Fibroblast of lung (primary cell): ENCODE data around the gene CTNNA1. TPM values are rescaled to one million over a fixed set of nuclear protein-coding genes. Genes with fewer than 3 reads are reported as not detected.

ENCODE experiments used
- DNase-seq, 2 donors: peaks; one replicate each; pipeline versions ENCODE4 v3.0.0 to v3.0.0-alpha.2; 2010; ENCODE audit warnings: low read depth in 2 of 2
- H2AFZ ChIP-seq: 2 replicates; pipeline ENCODE4 v1.5.1; 2012; ENCODE audit warnings: low read length, control low read depth, inconsistent platforms
- H3K27ac ChIP-seq: 2 replicates; pipeline ENCODE4 v1.5.1; 2011; ENCODE audit warnings: low read length, control low read depth; ENCODE audit not compliant: insufficient read depth
- H3K27me3 ChIP-seq: 2 replicates; pipeline ENCODE4 v1.5.1; 2011; ENCODE audit warnings: mild to moderate bottlenecking, low read length; ENCODE audit not compliant: control insufficient read depth, insufficient read depth
- H3K36me3 ChIP-seq: 2 replicates; pipeline ENCODE4 v1.5.1; 2011; ENCODE audit warnings: low read length; ENCODE audit not compliant: control insufficient read depth, insufficient read depth
- H3K4me1 ChIP-seq: 2 replicates; pipeline ENCODE4 v1.5.1; 2011; ENCODE audit warnings: low read length; ENCODE audit not compliant: control insufficient read depth, insufficient read depth; ENCODE audit errors: extremely low read depth
- H3K4me2 ChIP-seq: 2 replicates; pipeline ENCODE4 v1.5.1; 2011; ENCODE audit warnings: low read length, control low read depth; ENCODE audit not compliant: insufficient read depth; ENCODE audit errors: extremely low read depth
- H3K4me3 ChIP-seq, 4 experiments: fragments of 200-600 bp in 1 of 4; sonication (generic) in 1 of 4; replicated peaks in 1 of 4; 2 replicates each; pipeline ENCODE4 v1.5.1; 2011 to 2016; ENCODE audit warnings: low read length in 4 of 4, low read depth in 3 of 4, mild to moderate bottlenecking in 3 of 4, control low read depth in 2 of 4, inconsistent platforms in 1 of 4, mixed read lengths in 1 of 4; ENCODE audit not compliant: insufficient read depth in 1 of 4; ENCODE audit errors: control extremely low read depth in 1 of 4
- H3K79me2 ChIP-seq: 2 replicates; pipeline ENCODE4 v1.5.1; 2012; ENCODE audit warnings: mild to moderate bottlenecking, low read length, inconsistent platforms; ENCODE audit not compliant: control insufficient read depth, insufficient read depth
- H3K9ac ChIP-seq: 2 replicates; pipeline ENCODE4 v1.5.1; 2011; ENCODE audit warnings: mild to moderate bottlenecking, low read length, control low read depth; ENCODE audit not compliant: insufficient read depth
- H3K9me3 ChIP-seq: 2 replicates; pipeline ENCODE4 v1.5.1; 2012; ENCODE audit warnings: low read depth, low read length; ENCODE audit not compliant: control insufficient read depth, insufficient read depth
- H4K20me1 ChIP-seq: 2 replicates; pipeline ENCODE4 v1.5.1; 2011; ENCODE audit warnings: low read length; ENCODE audit not compliant: control insufficient read depth, insufficient read depth; ENCODE audit errors: extremely low read depth
- CTCF ChIP-seq, 2 donors: IDR thresholded peaks in 1 of 2; conservative IDR thresholded peaks in 1 of 2; 1 replicate in 1 of 2; 2 replicates in 1 of 2; pipeline ENCODE4 v1.5.1; 2011 to 2012; ENCODE audit warnings: low read length in 2 of 2, control low read depth in 1 of 2, inconsistent platforms in 1 of 2, low read depth in 1 of 2, mild to moderate bottlenecking in 1 of 2
- EZH2 ChIP-seq: IDR thresholded peaks from 2 replicates; pipeline ENCODE4 v1.5.1; 2012; ENCODE audit warnings: low read length, control low read depth, mild to moderate bottlenecking; ENCODE audit errors: missing control alignments
- polyA plus RNA-seq, 2 donors: library from polyadenylated mRNA; depleted of rRNA in 1 of 2; stranded (reverse) in 1 of 2; unstranded in 1 of 2; fragments of >200 nt; gene quantifications; 2 replicates each; pipeline ENCODE4 v1.2.1, GENCODE V29; 2011 to 2012; ENCODE audit warnings: missing spikeins in 1 of 2
- total RNA-seq: library from RNA; depleted of rRNA; stranded (reverse); fragments of >200 nt; gene quantifications from 2 replicates; pipeline ENCODE4 v1.2.1, GENCODE V29; 2014

CTNNA1 gene
- total and polyA plus RNA-seq, 2 donors (not counting 1 experiment from before 2014, with no cell fraction given): 181 to 557 TPM

GRCh38 chr5:138873466-138874221, 120.4 kb downstream of the CTNNA1 start:
- H3K4me3 ChIP-seq: peak overlapping the region in 2 of 4 experiments; percentile 59 to 68
- H3K9me3 ChIP-seq: no peaks in the 10 kb centered on the region
- H3K36me3 ChIP-seq: no peaks in the 10 kb centered on the region
- H4K20me1 ChIP-seq: no peaks in the 10 kb centered on the region
- H3K27me3 ChIP-seq: no peaks in the 10 kb centered on the region
- no peak overlapping the region for H3K27ac ChIP-seq
- H2AFZ ChIP-seq: no peak overlapping the region
- no peak overlapping the region for H3K9ac ChIP-seq
- peak in 1 of 2 donors; percentile 24 for DNase-seq
- H3K4me1 ChIP-seq: no peaks in the 10 kb centered on the region
- peaks cover 42% of the 10 kb centered on the region for H3K79me2 ChIP-seq
- peak overlapping the region; percentile 87 for H3K4me2 ChIP-seq
- TF ChIP-seq EZH2 (no peak), CTCF (conservative IDR thresholded peaks at IDR 0.05 in 1 of 2, IDR thresholded peaks at IDR 0.05 in 1 of 2; ENCODE audit: low read depth in 1 of 2, low read length in 2 of 2) (no peak)

- Histone ChIP-seq H3K9me3 (no peaks in the 10 kb centered on the region), H3K79me2 (peaks cover 44% of the 10 kb centered on the region), H3K27ac (no peak overlapping the region), H3K4me1 (no peaks in the 10 kb centered on the region), H2AFZ (no peak overlapping the region), H3K36me3 (no peaks in the 10 kb centered on the region), H3K4me3 (peak overlapping the region; percentile 4 to 68 (median 48)), H3K4me2 (peak overlapping the region; percentile 87), H3K27me3 (no peaks in the 10 kb centered on the region), H3K9ac (no peak overlapping the region), H4K20me1 (no peaks in the 10 kb centered on the region)
- TF ChIP-seq CTCF (conservative IDR thresholded peaks at IDR 0.05 in 1 of 2, IDR thresholded peaks at IDR 0.05 in 1 of 2; ENCODE audit: low read depth in 1 of 2, low read length in 2 of 2) (no peak), EZH2 (no peak)
- DNase-seq: peak; percentile 40 to 52
Observed at GRCh38 chr5:138874241-138874640, 121.0 kb downstream of the CTNNA1 start.

GRCh38 chr5:138874771-138875551, 121.7 kb downstream of the CTNNA1 start, which contains the start of gene LRRTM2:
Gene LRRTM2 (minus strand): TSS chr5:138875335. CDS start chr5:138874911, 424 bp downstream.
- Histone ChIP-seq H3K27me3 (no peaks in the 10 kb centered on the region), H4K20me1 (no peaks in the 10 kb centered on the region), H3K9me3 (no peaks in the 10 kb centered on the region), H2AFZ (no peak within 1 kb of the TSS), H3K9ac (no peak within 1 kb of the TSS), H3K4me1 (no peaks in the 10 kb centered on the region), H3K27ac (peak within 1 kb of the TSS; percentile 76), H3K4me2 (peak within 1 kb of the TSS; percentile 87), H3K36me3 (no peaks in the 10 kb centered on the region), H3K4me3 (peak within 1 kb of the TSS; percentile 31 to 68 (median 48)), H3K79me2 (peaks cover 44% of the 10 kb centered on the region)
- no peak for TF ChIP-seq CTCF (conservative IDR thresholded peaks at IDR 0.05 in 1 of 2, IDR thresholded peaks at IDR 0.05 in 1 of 2; ENCODE audit: low read depth in 1 of 2, low read length in 2 of 2)
- TF ChIP-seq EZH2: no peak
- peak; percentile 94 to 95 for DNase-seq
